Hematopoietic multipotent progenitor cell treated with erythropoietin and hydrocortisone succinate and interleukin-3 and kit ligand, for 4 days (in vitro differentiated cells): ENCODE measurements around the gene ACTRT2.

ENCODE experiments used
- DNase-seq: peaks from one replicate; pipeline ENCODE4 v3.0.0-alpha.2; 2015

Gene ACTRT2

GRCh38 chr1:3058263-3059030 is 37.2 kb downstream of the ACTRT2 start:
- no peak for DNase-seq

GRCh38 chr1:3060127-3060526 is 38.9 kb downstream of the ACTRT2 start:
- no peak for DNase-seq

- no peak for DNase-seq
These were observed 39.6 kb downstream of the ACTRT2 start for GRCh38 chr1:3060601-3061551.

GRCh38 chr1:3061566-3061965 is 40.3 kb downstream of the ACTRT2 start:
- no peak for DNase-seq

GRCh38 chr1:3061981-3062615 is 40.8 kb downstream of the ACTRT2 start:
- DNase-seq, result no peak

- no peak for DNase-seq
These were observed 41.5 kb downstream of the ACTRT2 start for GRCh38 chr1:3062616-3063378.

- no peak for DNase-seq
These were observed 42.4 kb downstream of the ACTRT2 start for GRCh38 chr1:3063379-3064295.

- no peak for DNase-seq
These were observed 43.1 kb downstream of the ACTRT2 start for GRCh38 chr1:3064296-3064850.

- no peak for DNase-seq
These were observed 43.6 kb downstream of the ACTRT2 start for GRCh38 chr1:3064901-3065300.

- DNase-seq, result no peak
These were observed 44.1 kb downstream of the ACTRT2 start for GRCh38 chr1:3065396-3065795.

GRCh38 chr1:3065797-3066196 is 44.5 kb downstream of the ACTRT2 start:
- no peak for DNase-seq

GRCh38 chr1:3066250-3066711 is 45.0 kb downstream of the ACTRT2 start:
- DNase-seq, result peak; percentile 44

- no peak for DNase-seq
These were observed 45.6 kb downstream of the ACTRT2 start for GRCh38 chr1:3066826-3067225.

GRCh38 chr1:3067301-3067670 is 46.0 kb downstream of the ACTRT2 start:
- no peak for DNase-seq

- DNase-seq, result no peak
These were observed 46.6 kb downstream of the ACTRT2 start for GRCh38 chr1:3067671-3068563.

- DNase-seq, result peak; percentile 74
These were observed 47.5 kb downstream of the ACTRT2 start, which contains the start of gene PRDM16 for GRCh38 chr1:3068564-3069431. Gene PRDM16 (plus strand): TSS chr1:3069203. CDS start chr1:3069260, 57 bp downstream.

- DNase-seq, result peak; percentile 76
These were observed 48.4 kb downstream of the ACTRT2 start for GRCh38 chr1:3069491-3070308.

GRCh38 chr1:3070309-3070643 is 49.0 kb downstream of the ACTRT2 start:
- DNase-seq, result no peak
